Ishikawa (cell line): ENCODE data around the gene GALNT14.

Experiments used
- RAD21 ChIP-seq: IDR thresholded peaks from 2 replicates; pipeline ENCODE4 v1.6.1; 2012; ENCODE audit warnings: low read depth
- TAF1 ChIP-seq: IDR thresholded peaks from 2 replicates; pipeline ENCODE4 v1.6.1; 2012; ENCODE audit warnings: low read depth, mild to moderate bottlenecking
- TF ChIP-seq, protein P1 (sequence below): IDR thresholded peaks from 2 replicates; pipeline ENCODE4 v1.6.1; 2012
- TF ChIP-seq, protein P2 (sequence below): IDR thresholded peaks from 2 replicates; pipeline ENCODE4 v1.6.1; 2012; ENCODE audit warnings: low read depth, mild to moderate bottlenecking

DNA sequence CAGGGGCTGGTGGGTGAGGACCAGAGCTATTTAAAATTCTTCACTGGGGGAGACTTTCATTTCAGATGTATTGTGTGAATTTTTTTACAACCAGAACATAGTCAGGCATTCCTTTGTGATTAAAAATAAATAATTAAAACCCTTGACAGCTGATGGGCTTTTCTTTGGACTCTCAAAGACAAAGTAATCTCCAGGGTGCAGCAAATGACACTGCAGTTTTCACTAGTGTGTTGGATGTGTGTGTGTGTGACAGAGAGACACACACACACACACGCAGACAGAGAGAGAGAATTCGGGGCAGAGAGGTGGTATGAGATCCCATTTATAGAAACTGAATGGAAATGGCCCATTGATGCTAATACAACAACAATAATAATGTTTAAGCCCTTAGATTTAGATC is 10.3 kb upstream of the GALNT14 start:
- TF ChIP-seq, protein P1, sequence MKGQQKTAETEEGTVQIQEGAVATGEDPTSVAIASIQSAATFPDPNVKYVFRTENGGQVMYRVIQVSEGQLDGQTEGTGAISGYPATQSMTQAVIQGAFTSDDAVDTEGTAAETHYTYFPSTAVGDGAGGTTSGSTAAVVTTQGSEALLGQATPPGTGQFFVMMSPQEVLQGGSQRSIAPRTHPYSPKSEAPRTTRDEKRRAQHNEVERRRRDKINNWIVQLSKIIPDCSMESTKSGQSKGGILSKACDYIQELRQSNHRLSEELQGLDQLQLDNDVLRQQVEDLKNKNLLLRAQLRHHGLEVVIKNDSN, result no peak
- no peak for TF ChIP-seq RAD21
- TF ChIP-seq TAF1, result no peak
- TF ChIP-seq, protein P2, sequence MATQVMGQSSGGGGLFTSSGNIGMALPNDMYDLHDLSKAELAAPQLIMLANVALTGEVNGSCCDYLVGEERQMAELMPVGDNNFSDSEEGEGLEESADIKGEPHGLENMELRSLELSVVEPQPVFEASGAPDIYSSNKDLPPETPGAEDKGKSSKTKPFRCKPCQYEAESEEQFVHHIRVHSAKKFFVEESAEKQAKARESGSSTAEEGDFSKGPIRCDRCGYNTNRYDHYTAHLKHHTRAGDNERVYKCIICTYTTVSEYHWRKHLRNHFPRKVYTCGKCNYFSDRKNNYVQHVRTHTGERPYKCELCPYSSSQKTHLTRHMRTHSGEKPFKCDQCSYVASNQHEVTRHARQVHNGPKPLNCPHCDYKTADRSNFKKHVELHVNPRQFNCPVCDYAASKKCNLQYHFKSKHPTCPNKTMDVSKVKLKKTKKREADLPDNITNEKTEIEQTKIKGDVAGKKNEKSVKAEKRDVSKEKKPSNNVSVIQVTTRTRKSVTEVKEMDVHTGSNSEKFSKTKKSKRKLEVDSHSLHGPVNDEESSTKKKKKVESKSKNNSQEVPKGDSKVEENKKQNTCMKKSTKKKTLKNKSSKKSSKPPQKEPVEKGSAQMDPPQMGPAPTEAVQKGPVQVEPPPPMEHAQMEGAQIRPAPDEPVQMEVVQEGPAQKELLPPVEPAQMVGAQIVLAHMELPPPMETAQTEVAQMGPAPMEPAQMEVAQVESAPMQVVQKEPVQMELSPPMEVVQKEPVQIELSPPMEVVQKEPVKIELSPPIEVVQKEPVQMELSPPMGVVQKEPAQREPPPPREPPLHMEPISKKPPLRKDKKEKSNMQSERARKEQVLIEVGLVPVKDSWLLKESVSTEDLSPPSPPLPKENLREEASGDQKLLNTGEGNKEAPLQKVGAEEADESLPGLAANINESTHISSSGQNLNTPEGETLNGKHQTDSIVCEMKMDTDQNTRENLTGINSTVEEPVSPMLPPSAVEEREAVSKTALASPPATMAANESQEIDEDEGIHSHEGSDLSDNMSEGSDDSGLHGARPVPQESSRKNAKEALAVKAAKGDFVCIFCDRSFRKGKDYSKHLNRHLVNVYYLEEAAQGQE, result no peak
